Mesenchymal stem cell (in vitro differentiated cells and primary cell): ENCODE data around the gene MIX23.

Experiments used
- DNase-seq: peaks from one replicate; pipeline ENCODE4 v3.0.0-alpha.2; 2013
- H2AFZ ChIP-seq: one replicate; pipeline ENCODE4 v1.6.1; 2013; ENCODE audit warnings: low read depth, mild to moderate bottlenecking, control low read depth, inconsistent platforms, low read length, moderate library complexity
- H2AK5ac ChIP-seq: 2 replicates; pipeline ENCODE4 v1.6.1; 2013; ENCODE audit warnings: low read length, moderate library complexity, mild to moderate bottlenecking, inconsistent platforms; ENCODE audit not compliant: severe bottlenecking
- H2BK120ac ChIP-seq: one replicate; pipeline ENCODE4 v1.6.1; 2013; ENCODE audit warnings: low read depth, mild to moderate bottlenecking, inconsistent platforms, low read length, moderate library complexity
- H2BK12ac ChIP-seq, 2 experiments: one replicate each; pipeline ENCODE4 v1.6.1; 2013; ENCODE audit warnings: inconsistent platforms in 2 of 2, low read length in 2 of 2, mild to moderate bottlenecking in 2 of 2, moderate library complexity in 2 of 2, control low read depth in 1 of 2
- H2BK15ac ChIP-seq: one replicate; pipeline ENCODE4 v1.6.1; 2013; ENCODE audit warnings: mild to moderate bottlenecking, low read depth, inconsistent platforms; ENCODE audit not compliant: poor library complexity, severe bottlenecking
- H2BK5ac ChIP-seq: 2 replicates; pipeline ENCODE4 v1.6.1; 2013; ENCODE audit warnings: low read depth, mild to moderate bottlenecking, low read length, control low read depth, inconsistent platforms; ENCODE audit not compliant: poor library complexity, severe bottlenecking
- H3K14ac ChIP-seq, 2 experiments: one replicate each; pipeline ENCODE4 v1.6.1; 2013; ENCODE audit warnings: inconsistent platforms in 2 of 2, low read length in 2 of 2, control low read depth in 1 of 2, mild to moderate bottlenecking in 1 of 2, moderate library complexity in 1 of 2
- H3K18ac ChIP-seq, 2 experiments: one replicate each; pipeline ENCODE4 v1.6.1; 2013; ENCODE audit warnings: inconsistent platforms in 2 of 2, low read length in 2 of 2, control low read depth in 1 of 2, low read depth in 1 of 2, mild to moderate bottlenecking in 1 of 2
- H3K23ac ChIP-seq, 2 experiments: one replicate each; pipeline ENCODE4 v1.6.1; 2013; ENCODE audit warnings: inconsistent platforms in 2 of 2, low read length in 2 of 2, mild to moderate bottlenecking in 2 of 2, moderate library complexity in 2 of 2, control low read depth in 1 of 2
- H3K27ac ChIP-seq: 2 replicates; pipeline ENCODE4 v1.5.1; 2013; ENCODE audit warnings: mild to moderate bottlenecking, moderate library complexity, low read length, control low read depth, inconsistent platforms; ENCODE audit not compliant: poor library complexity, severe bottlenecking
- H3K27me3 ChIP-seq, 2 experiments: 2 replicates each; pipeline versions ENCODE4 v1.6.1 to v1.7.0; 2013; ENCODE audit warnings: low read length in 2 of 2, mild to moderate bottlenecking in 2 of 2, moderate library complexity in 2 of 2, control low read depth in 1 of 2, inconsistent platforms in 1 of 2; ENCODE audit not compliant: control insufficient read depth in 1 of 2, insufficient read depth in 1 of 2
- H3K36me3 ChIP-seq, 2 experiments: 2 replicates each; pipeline versions ENCODE4 v1.6.1 to v1.7.0; 2013; ENCODE audit warnings: low read length in 2 of 2, control low read depth in 1 of 2, inconsistent platforms in 1 of 2, low read depth in 1 of 2, mild to moderate bottlenecking in 1 of 2; ENCODE audit not compliant: insufficient read depth in 2 of 2, control insufficient read depth in 1 of 2
- H3K4ac ChIP-seq, 2 experiments: one replicate each; pipeline ENCODE4 v1.6.1; 2013; ENCODE audit warnings: inconsistent platforms in 2 of 2, low read length in 2 of 2, mild to moderate bottlenecking in 2 of 2, moderate library complexity in 2 of 2, control low read depth in 1 of 2, low read depth in 1 of 2
- H3K4me1 ChIP-seq: 2 replicates; pipeline ENCODE4 v1.6.1; 2013; ENCODE audit warnings: low read depth, low read length, control low read depth; ENCODE audit not compliant: control insufficient read depth, insufficient read depth
- H3K4me2 ChIP-seq: 2 replicates; pipeline ENCODE4 v1.6.1; 2013; ENCODE audit warnings: low read length, mild to moderate bottlenecking, inconsistent platforms; ENCODE audit not compliant: poor library complexity, severe bottlenecking
- H3K4me3 ChIP-seq, 2 experiments: 2 replicates each; pipeline versions ENCODE4 v1.5.1 to v1.7.0; 2013; ENCODE audit warnings: low read length in 2 of 2, mild to moderate bottlenecking in 2 of 2, control low read depth in 1 of 2, low read depth in 1 of 2; ENCODE audit not compliant: insufficient read depth in 1 of 2
- H3K79me1 ChIP-seq: replicated peaks from 2 replicates; pipeline ENCODE4 v1.6.1; 2013; ENCODE audit warnings: mild to moderate bottlenecking, control low read depth, low read length, inconsistent platforms; ENCODE audit not compliant: poor library complexity, severe bottlenecking
- H3K9ac ChIP-seq: 2 replicates; pipeline ENCODE4 v1.7.0; 2013; ENCODE audit warnings: mild to moderate bottlenecking, low read length, moderate library complexity
- H3K9me3 ChIP-seq: 2 replicates; pipeline ENCODE4 v1.7.0; 2013; ENCODE audit warnings: mild to moderate bottlenecking, low read length; ENCODE audit not compliant: control insufficient read depth
- H4K8ac ChIP-seq: one replicate; pipeline ENCODE4 v1.6.1; 2013; ENCODE audit warnings: inconsistent platforms, mild to moderate bottlenecking, low read length, moderate library complexity
- H4K91ac ChIP-seq: one replicate; pipeline ENCODE4 v1.6.1; 2013; ENCODE audit warnings: mild to moderate bottlenecking, low read length, inconsistent platforms
- WGBS: methylation state at CpG from one replicate; pipeline ENCODE4 v1.1.7; 2013; ENCODE audit warnings: mixed read lengths; 5-methylcytosine and 5-hydroxymethylcytosine counted together

MIX23 gene

DNA sequence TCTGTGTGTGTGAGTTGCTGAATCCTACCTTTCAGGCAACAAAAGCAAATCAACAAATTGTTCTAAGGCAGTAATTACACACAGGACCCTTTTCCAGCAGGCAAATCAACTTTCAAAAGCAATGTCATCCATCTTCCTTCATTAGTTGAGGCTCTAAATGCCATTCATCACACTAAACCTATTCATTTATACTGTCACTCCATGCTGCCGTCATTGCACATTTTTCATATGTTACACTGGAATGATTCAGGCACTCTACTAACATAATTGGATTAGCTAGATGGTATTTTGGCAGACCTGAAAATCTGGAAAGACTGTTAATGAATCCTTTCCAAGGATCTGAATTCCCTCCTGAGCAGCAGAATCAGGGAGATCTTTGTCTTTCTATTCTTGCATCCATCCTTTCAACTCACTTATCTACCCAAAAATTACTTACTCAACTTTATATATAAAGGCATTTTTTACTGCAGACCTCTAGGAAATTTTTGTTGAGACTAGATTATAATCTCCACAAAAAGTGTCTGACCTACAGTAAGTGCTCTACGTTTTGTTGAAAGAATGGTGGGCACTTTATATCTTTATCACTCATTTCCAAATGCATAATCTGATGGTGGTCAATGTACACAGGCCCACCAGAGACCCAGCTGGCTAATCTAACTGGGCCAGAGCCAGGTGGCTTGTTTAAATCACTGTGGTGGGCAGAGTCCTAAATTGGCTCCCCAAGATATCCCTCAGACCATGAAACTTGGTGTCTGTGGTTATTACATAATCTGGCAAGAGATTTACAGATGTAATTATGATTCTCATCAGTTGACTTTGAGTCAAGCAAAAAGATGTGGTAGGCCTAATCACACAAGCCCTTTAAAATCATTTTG lies 25.0 kb downstream of the MIX23 start:
- Histone ChIP-seq H4K8ac (no peak overlapping the region), H3K36me3 (peaks cover 6 to 32% of the 10 kb centered on the region in 2 experiments), H3K18ac (no peak overlapping the region), H3K4me2 (no peak overlapping the region), H3K9ac (no peak overlapping the region), H3K79me1 (no peaks in the 10 kb centered on the region), H3K4me3 (no peak overlapping the region), H2AFZ (no peak overlapping the region), H3K9me3 (no peaks in the 10 kb centered on the region), H2BK15ac (no peak overlapping the region), H2AK5ac (no peak overlapping the region), H3K4me1 (no peaks in the 10 kb centered on the region), H3K27ac (no peak overlapping the region), H3K27me3 (no peaks in the 10 kb centered on the region), H2BK12ac (no peak overlapping the region), H3K14ac (no peak overlapping the region), H2BK120ac (no peak overlapping the region), H2BK5ac (no peak overlapping the region), H4K91ac (no peak overlapping the region), H3K4ac (no peak overlapping the region), H3K23ac (no peak overlapping the region)
- WGBS, result no CpG with 5 or more reads among the region's 2 CpGs
- no peak for DNase-seq

DNA sequence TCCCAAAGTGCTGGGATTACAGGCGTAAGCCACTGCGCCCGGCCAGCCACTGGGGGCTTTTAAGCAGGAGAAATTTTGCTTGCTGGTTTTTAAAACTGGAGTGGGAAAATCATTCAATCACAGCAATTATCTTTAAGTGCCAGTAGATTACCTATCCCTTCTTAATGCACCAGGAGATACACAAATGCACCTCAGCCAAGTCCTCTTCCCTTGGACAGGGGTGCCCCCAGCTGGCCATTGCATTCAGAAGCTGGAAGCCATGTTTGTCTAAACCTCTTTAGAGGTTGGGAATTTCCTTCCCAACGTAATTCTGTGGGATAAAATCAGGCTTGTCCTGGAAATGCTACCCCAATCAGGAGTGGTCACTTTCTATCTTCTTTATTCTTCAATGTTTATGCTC lies 26.6 kb downstream of the MIX23 start:
- no peak overlapping the region for H3K27ac ChIP-seq
- no peak overlapping the region for H2BK12ac ChIP-seq
- H4K91ac ChIP-seq, result no peak overlapping the region
- no peaks in the 10 kb centered on the region for H3K27me3 ChIP-seq
- no peak overlapping the region for H3K4me2 ChIP-seq
- H3K14ac ChIP-seq, result no peak overlapping the region
- H2BK120ac ChIP-seq, result no peak overlapping the region
- no peak overlapping the region for H4K8ac ChIP-seq
- no peak overlapping the region for H3K18ac ChIP-seq
- no peak overlapping the region for H2AK5ac ChIP-seq
- H2AFZ ChIP-seq, result no peak overlapping the region
- no peaks in the 10 kb centered on the region for H3K4me1 ChIP-seq
- H2BK5ac ChIP-seq, result no peak overlapping the region
- H3K9ac ChIP-seq, result no peak overlapping the region
- peak; percentile 27 for DNase-seq
- no peaks in the 10 kb centered on the region for H3K9me3 ChIP-seq
- H3K79me1 ChIP-seq, result no peaks in the 10 kb centered on the region
- H3K23ac ChIP-seq, result no peak overlapping the region
- H3K4ac ChIP-seq, result no peak overlapping the region
- 83% methylated on average over 1 of the region's 4 CpGs for WGBS
- H3K36me3 ChIP-seq, result peaks cover 3 to 16% of the 10 kb centered on the region in 2 experiments
- no peak overlapping the region for H3K4me3 ChIP-seq
- no peak overlapping the region for H2BK15ac ChIP-seq

DNA sequence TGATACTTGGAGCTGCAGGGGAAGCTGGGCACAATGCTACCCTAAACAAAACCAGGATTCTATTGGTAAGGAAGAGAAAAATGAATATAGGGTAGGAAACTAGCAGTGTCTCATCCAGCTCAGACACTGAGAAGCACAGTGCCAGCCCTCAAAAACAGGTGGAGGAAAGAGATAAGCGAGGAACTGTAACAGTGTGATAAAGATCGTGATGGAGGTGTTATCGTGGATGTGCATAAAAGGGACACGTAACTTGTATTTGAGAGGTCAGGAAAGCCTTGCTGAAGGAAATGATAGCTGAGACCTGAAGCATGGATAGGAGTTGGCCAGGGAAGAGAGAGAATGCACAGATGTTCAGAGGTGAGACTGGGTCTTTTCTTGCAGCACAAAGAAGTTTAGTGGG lies 27.4 kb downstream of the MIX23 start:
- H2BK5ac ChIP-seq, result no peak overlapping the region
- H2AK5ac ChIP-seq, result no peak overlapping the region
- H4K91ac ChIP-seq, result no peak overlapping the region
- H3K9me3 ChIP-seq, result no peaks in the 10 kb centered on the region
- no peak overlapping the region for H3K4ac ChIP-seq
- H3K36me3 ChIP-seq, result peaks cover 3 to 10% of the 10 kb centered on the region in 2 experiments
- H3K4me1 ChIP-seq, result no peaks in the 10 kb centered on the region
- no peak overlapping the region for H3K27ac ChIP-seq
- no peaks in the 10 kb centered on the region for H3K79me1 ChIP-seq
- no peak overlapping the region for H3K14ac ChIP-seq
- H2BK12ac ChIP-seq, result no peak overlapping the region
- H3K18ac ChIP-seq, result no peak overlapping the region
- H2BK120ac ChIP-seq, result no peak overlapping the region
- no peak for DNase-seq
- no peak overlapping the region for H4K8ac ChIP-seq
- H3K23ac ChIP-seq, result no peak overlapping the region
- 80% methylated on average over 4 of the region's 4 CpGs for WGBS
- no peak overlapping the region for H3K4me2 ChIP-seq
- H3K27me3 ChIP-seq, result no peaks in the 10 kb centered on the region
- H2BK15ac ChIP-seq, result no peak overlapping the region
- no peak overlapping the region for H3K4me3 ChIP-seq
- no peak overlapping the region for H3K9ac ChIP-seq
- no peak overlapping the region for H2AFZ ChIP-seq

DNA sequence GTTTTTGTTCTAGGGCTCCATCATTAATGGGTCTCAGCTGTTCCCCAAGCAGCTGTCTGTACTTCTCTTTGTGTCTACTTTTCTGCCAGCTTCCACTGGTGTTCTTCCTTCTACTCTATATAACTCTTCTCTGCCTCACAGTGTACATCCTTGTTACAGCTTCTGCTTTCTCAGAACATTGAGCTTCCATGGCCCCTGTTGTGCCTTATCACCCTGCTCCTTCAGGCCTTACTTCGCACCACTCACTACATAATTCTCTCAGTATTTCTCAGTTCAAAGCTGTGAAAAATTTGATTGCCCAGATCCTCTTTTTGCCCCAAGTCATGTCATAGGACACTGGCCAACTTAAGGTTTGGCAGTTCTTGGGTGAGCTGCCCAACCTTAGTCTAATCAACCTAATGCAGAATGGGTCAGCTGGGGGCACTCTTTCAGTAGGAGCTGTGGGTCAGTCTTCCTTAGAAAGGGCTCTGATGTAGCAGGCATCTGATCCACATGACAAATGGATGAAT lies 29.1 kb downstream of the MIX23 start:
- WGBS, result 100% methylated on average over 1 of the region's 1 CpG
- H3K4me3 ChIP-seq, result no peak overlapping the region
- no peak overlapping the region for H2BK15ac ChIP-seq
- H4K8ac ChIP-seq, result no peak overlapping the region
- H2AK5ac ChIP-seq, result no peak overlapping the region
- no peak overlapping the region for H3K14ac ChIP-seq
- H3K4me2 ChIP-seq, result no peak overlapping the region
- H3K9ac ChIP-seq, result no peak overlapping the region
- H2BK5ac ChIP-seq, result no peak overlapping the region
- no peak overlapping the region for H3K18ac ChIP-seq
- no peak overlapping the region for H2BK12ac ChIP-seq
- no peaks in the 10 kb centered on the region for H3K9me3 ChIP-seq
- DNase-seq, result no peak
- H2BK120ac ChIP-seq, result no peak overlapping the region
- H3K79me1 ChIP-seq, result no peaks in the 10 kb centered on the region
- H4K91ac ChIP-seq, result no peak overlapping the region
- no peaks in the 10 kb centered on the region for H3K4me1 ChIP-seq
- H3K27ac ChIP-seq, result no peak overlapping the region
- no peak overlapping the region for H3K4ac ChIP-seq
- no peak overlapping the region for H2AFZ ChIP-seq
- peaks cover 3 to 8% of the 10 kb centered on the region in 2 experiments for H3K36me3 ChIP-seq
- no peak overlapping the region for H3K23ac ChIP-seq
- H3K27me3 ChIP-seq, result no peaks in the 10 kb centered on the region
